H1 (cell line): ENCODE measurements around the gene DYRK1A. TPM values are rescaled to one million over a fixed set of nuclear protein-coding genes. Genes with fewer than 3 reads are reported as not detected.

Experiments
- CTCF ChIA-PET: fragments of 300-600 bp; sonication (Branson Sonifier 250); formaldehyde crosslinking; loops from one replicate; lab custom pipeline; 2021; ENCODE audit not compliant: partially characterized antibody; lab: Charles Lee
- POLR2A ChIA-PET: fragments of 300-600 bp; sonication (Branson Sonifier 250); formaldehyde crosslinking; loops from one replicate; lab custom pipeline; 2021; ENCODE audit warnings: inconsistent platforms; ENCODE audit not compliant: partially characterized antibody; lab: Charles Lee
- DNase-seq, 2 experiments: peaks; one replicate each; pipeline versions ENCODE4 v3.0.0 to v3.0.0-alpha.2; 2010 to 2022; ENCODE audit warnings: low spot score in 2 of 2, low read depth in 1 of 2, mixed read lengths in 1 of 2
- FAIRE-seq: peaks from 2 replicates; lab custom pipeline; 2011; peaks lifted over from hg19 to GRCh38; lab: Jason Lieb, UNC
- H2AFZ ChIP-seq: 2 replicates; pipeline ENCODE4 v1.8.1; 2012; ENCODE audit warnings: low read length, inconsistent platforms
- H2AK5ac ChIP-seq: 2 replicates; pipeline ENCODE4 v1.6.1; 2013; ENCODE audit warnings: low read depth, low read length
- H2BK120ac ChIP-seq: replicated peaks from 2 replicates; pipeline ENCODE3; 2013; ENCODE audit warnings: low read depth, low read length, inconsistent platforms
- H2BK12ac ChIP-seq: 2 replicates; pipeline ENCODE4 v1.6.1; 2013; ENCODE audit warnings: low read depth, low read length
- H2BK15ac ChIP-seq: 2 replicates; pipeline ENCODE4 v1.6.1; 2013; ENCODE audit warnings: low read length
- H2BK20ac ChIP-seq: 2 replicates; pipeline ENCODE4 v1.6.1; 2013; ENCODE audit warnings: low read length
- H2BK5ac ChIP-seq: 2 replicates; pipeline ENCODE4 v1.6.1; 2013; ENCODE audit warnings: low read depth, low read length
- H3K14ac ChIP-seq: 2 replicates; pipeline ENCODE4 v1.6.1; 2013; ENCODE audit warnings: inconsistent platforms; ENCODE audit not compliant: insufficient read length
- H3K18ac ChIP-seq: 2 replicates; pipeline ENCODE4 v1.6.1; 2013; ENCODE audit warnings: low read length; ENCODE audit errors: extremely low read depth
- H3K23ac ChIP-seq: 2 replicates; pipeline ENCODE4 v1.6.1; 2013; ENCODE audit warnings: inconsistent platforms; ENCODE audit not compliant: insufficient read length
- H3K23me2 ChIP-seq: 2 replicates; pipeline ENCODE4 v1.6.1; 2013; ENCODE audit warnings: low read depth, low read length
- H3K27ac ChIP-seq: 2 replicates; pipeline ENCODE4 v1.6.1; 2011; ENCODE audit warnings: low read depth, low read length, inconsistent platforms
- H3K27me3 ChIP-seq, 4 experiments: replicated peaks in 1 of 4; 1 replicate in 1 of 4; 2 replicates in 3 of 4; pipeline versions ENCODE4 v1.6.1 to v1.8.1; 2011 to 2013; ENCODE audit warnings: low read length in 3 of 4, mild to moderate bottlenecking in 3 of 4, inconsistent platforms in 2 of 4, mixed read lengths in 2 of 4, moderate library complexity in 1 of 4; ENCODE audit not compliant: control insufficient read depth in 3 of 4, insufficient read depth in 3 of 4; ENCODE audit errors: extremely low read depth in 1 of 4
- H3K36me3 ChIP-seq, 4 experiments: 2 replicates each; pipeline versions ENCODE4 v1.6.1 to v1.8.1; 2011 to 2013; ENCODE audit warnings: mild to moderate bottlenecking in 4 of 4, low read length in 3 of 4, moderate library complexity in 2 of 4, control low read depth in 1 of 4, inconsistent platforms in 1 of 4; ENCODE audit not compliant: insufficient read depth in 4 of 4, control insufficient read depth in 2 of 4
- H3K4ac ChIP-seq: replicated peaks from 2 replicates; pipeline ENCODE3; 2013; ENCODE audit warnings: low read length, low read depth, mixed read lengths, inconsistent platforms; ENCODE audit not compliant: insufficient read length
- H3K4me1 ChIP-seq, 4 experiments: replicated peaks in 1 of 4; 1 replicate in 1 of 4; 2 replicates in 3 of 4; pipeline versions ENCODE4 v1.6.1 to v1.8.1; 2011 to 2013; ENCODE audit warnings: low read length in 3 of 4, inconsistent platforms in 2 of 4, mixed read lengths in 1 of 4; ENCODE audit not compliant: insufficient read depth in 4 of 4, control insufficient read depth in 3 of 4
- H3K4me2 ChIP-seq, 2 experiments: 2 replicates each; pipeline versions ENCODE4 v1.6.1 to v1.8.1; 2011 to 2013; ENCODE audit warnings: low read depth in 2 of 2, low read length in 2 of 2, control low read depth in 1 of 2, inconsistent platforms in 1 of 2, mild to moderate bottlenecking in 1 of 2; ENCODE audit not compliant: insufficient read depth in 1 of 2
- H3K4me3 ChIP-seq, 4 experiments: fragments of 200-600, 300-600 bp in 1 of 4; sonication (generic), shearing (Covaris generic), sonication (Bioruptor Twin) in 1 of 4; 2 replicates each; pipeline versions ENCODE4 v1.5.1 to v1.8.1; 2011 to 2016; ENCODE audit warnings: low read length in 4 of 4, low read depth in 3 of 4, control low read depth in 2 of 4, inconsistent platforms in 2 of 4, mild to moderate bottlenecking in 2 of 4, mixed read lengths in 1 of 4, moderate library complexity in 1 of 4; ENCODE audit not compliant: insufficient read depth in 2 of 4; ENCODE audit errors: extremely low read depth in 1 of 4
- H3K56ac ChIP-seq: replicated peaks from 2 replicates; pipeline ENCODE3; 2013; ENCODE audit warnings: low read depth, mild to moderate bottlenecking, mixed read lengths, low read length, inconsistent platforms; ENCODE audit not compliant: insufficient read length
- H3K79me1 ChIP-seq: 2 replicates; pipeline ENCODE4 v1.6.1; 2013; ENCODE audit warnings: low read depth, low read length, control low read depth
- H3K79me2 ChIP-seq, 2 experiments: 2 replicates each; pipeline versions ENCODE4 v1.6.1 to v1.8.1; 2012 to 2013; ENCODE audit warnings: low read length in 2 of 2, mild to moderate bottlenecking in 2 of 2, inconsistent platforms in 1 of 2; ENCODE audit not compliant: insufficient read depth in 2 of 2, control insufficient read depth in 1 of 2
- H3K9ac ChIP-seq, 4 experiments: replicated peaks in 1 of 4; 1 replicate in 1 of 4; 2 replicates in 3 of 4; pipeline versions ENCODE4 v1.6.1 to v1.8.1; 2011 to 2013; ENCODE audit warnings: low read depth in 3 of 4, low read length in 3 of 4, control low read depth in 2 of 4, mild to moderate bottlenecking in 2 of 4, moderate library complexity in 2 of 4, inconsistent platforms in 1 of 4; ENCODE audit errors: extremely low read depth in 1 of 4
- H3K9me3 ChIP-seq, 2 experiments: 2 replicates each; pipeline versions ENCODE4 v1.6.1 to v1.8.1; 2012 to 2013; ENCODE audit warnings: mild to moderate bottlenecking in 2 of 2, moderate library complexity in 2 of 2, control low read depth in 1 of 2, inconsistent platforms in 1 of 2, low read depth in 1 of 2, low read length in 1 of 2, mixed read lengths in 1 of 2; ENCODE audit not compliant: insufficient read depth in 2 of 2
- H4K20me1 ChIP-seq, 2 experiments: replicated peaks in 1 of 2; 2 replicates each; pipeline versions ENCODE3 to v1.8.1; 2011 to 2013; ENCODE audit warnings: inconsistent platforms in 2 of 2, low read length in 2 of 2, mild to moderate bottlenecking in 1 of 2; ENCODE audit not compliant: insufficient read depth in 2 of 2, control insufficient read depth in 1 of 2
- H4K5ac ChIP-seq: 2 replicates; pipeline ENCODE4 v1.6.1; 2013; ENCODE audit warnings: low read length, low read depth, mixed read lengths, inconsistent platforms; ENCODE audit not compliant: insufficient read length
- H4K8ac ChIP-seq: 2 replicates; pipeline ENCODE4 v1.8.0; 2013; ENCODE audit warnings: mild to moderate bottlenecking, moderate library complexity, low read length, inconsistent platforms; ENCODE audit not compliant: insufficient read depth; ENCODE audit errors: extremely low read depth
- H4K91ac ChIP-seq: replicated peaks from 2 replicates; pipeline ENCODE3; 2013; ENCODE audit warnings: low read length, mixed read lengths, inconsistent platforms; ENCODE audit not compliant: insufficient read length
- ASH2L ChIP-seq: fragments of 200-600, 300-600 bp; sonication (generic); IDR thresholded peaks from one replicate; pipeline ENCODE4 v1.7.1; 2017; ENCODE audit warnings: low read length
- CHD2 ChIP-seq: IDR thresholded peaks from 2 replicates; pipeline ENCODE4 v1.6.1; 2012; ENCODE audit warnings: low read length, improper control_type of control experiment
- HDAC2 ChIP-seq, 2 experiments: fragments of 300-600 bp in 1 of 2; sonication (generic) in 1 of 2; IDR thresholded peaks; 2 replicates each; pipeline ENCODE4 v1.6.1; 2011 to 2012; ENCODE audit warnings: low read depth in 2 of 2, low read length in 2 of 2, mild to moderate bottlenecking in 2 of 2, moderate library complexity in 2 of 2, borderline replicate concordance in 1 of 2, inconsistent platforms in 1 of 2
- MAFK ChIP-seq: IDR thresholded peaks from 2 replicates; pipeline ENCODE4 v1.6.1; 2012; ENCODE audit warnings: low read depth, mild to moderate bottlenecking, improper control_type of control experiment, low read length
- SIRT6 ChIP-seq: IDR thresholded peaks from one replicate; pipeline ENCODE4 v1.7.1; 2012; ENCODE audit warnings: low read length, inconsistent platforms
- ZNF274 ChIP-seq: IDR thresholded peaks from 2 replicates; pipeline ENCODE4 v1.7.0; 2012; ENCODE audit warnings: low read length, borderline replicate concordance; ENCODE audit errors: extremely low read depth
- WGBS, 2 experiments: shearing (Covaris generic) in 1 of 2; methylation state at CpG; one replicate each; pipeline versions ENCODE4 v1.1.6 to v1.1.7; 2013 to 2015; ENCODE audit warnings: low lambda C conversion rate in 2 of 2, mixed read lengths in 2 of 2, inconsistent platforms in 1 of 2, low coverage in 1 of 2, missing lambda C conversion rate in 1 of 2; ENCODE audit not compliant: insufficient replicate concordance in 2 of 2, insufficient coverage in 1 of 2, insufficient read length in 1 of 2; ENCODE audit errors: extremely low coverage in 1 of 2, missing lambda C conversion rate in 1 of 2; 5-methylcytosine and 5-hydroxymethylcytosine counted together
- polyA plus RNA-seq, 7 experiments: library from polyadenylated mRNA; depleted of rRNA in 3 of 7; stranded (reverse) in 5 of 7; unstranded in 2 of 7; fragments of >200 nt in 5 of 7; fragments of 200-250 nt in 2 of 7; gene quantifications; 1 replicate in 5 of 7; 2 replicates in 1 of 7; 4 replicates in 1 of 7; pipeline versions ENCODE4 v1.2.1 to v1.2.3, GENCODE V29; 2011 to 2013; ENCODE audit warnings: missing spikeins in 2 of 7, mixed read lengths in 2 of 7
- total RNA-seq: library from RNA; stranded (reverse); fragmentation: NEBNext Ultra II Directional; extraction: Animal tissue kit (Norgen Biotek cat#: 25700); gene quantifications from 2 replicates; pipeline ENCODE4 v1.2.1, GENCODE V29; 2021

Gene DYRK1A
- total and polyA plus RNA-seq, 2 of the 8 experiments (the other 6 are each of a cell fraction or from before 2014, with no cell fraction given): 61.1 to 62.2 TPM

DNA sequence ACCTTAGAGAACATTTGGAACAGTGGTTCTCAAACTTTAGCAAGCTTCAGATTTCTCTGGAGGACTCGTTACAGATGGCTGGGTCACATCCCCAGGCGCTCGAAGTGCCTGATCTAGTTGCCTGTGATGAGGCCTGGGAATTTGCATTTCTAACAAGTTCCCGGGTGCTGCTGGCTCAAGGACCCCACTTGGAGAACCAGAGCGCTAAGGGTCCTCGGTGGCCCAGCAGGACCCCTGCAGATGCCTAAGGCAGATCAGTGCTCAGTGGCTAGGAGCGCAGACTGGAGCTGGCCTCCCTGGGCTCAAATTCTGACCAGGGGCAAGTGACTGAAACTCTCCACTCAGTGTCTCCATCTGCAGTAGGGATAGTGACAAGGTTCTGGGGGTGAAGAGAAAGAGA lies 208.2 kb downstream of the DYRK1A start:
- H3K4me2 ChIP-seq: no peak overlapping the region
- WGBS, 2 experiments: 96% methylated on average over 7 of the region's 7 CpGs; no CpG with 5 or more reads in 1 of the 2 experiments
- H3K27ac ChIP-seq: no peak overlapping the region
- no peaks in the 10 kb centered on the region for H3K79me1 ChIP-seq
- peaks cover 6 to 15% of the 10 kb centered on the region in 2 experiments for H3K9me3 ChIP-seq
- H3K14ac ChIP-seq: no peak overlapping the region
- no peak overlapping the region; the same call in 1 of the 2 replicates for H4K8ac ChIP-seq
- FAIRE-seq: no peak
- no peak overlapping the region for H2AFZ ChIP-seq
- no peak overlapping the region for H3K23ac ChIP-seq
- H2BK5ac ChIP-seq: 0 out of 2 replicates have a peak overlapping the region, but pooled peaks have one; percentile 61
- no peak overlapping the region for H3K18ac ChIP-seq
- H3K23me2 ChIP-seq: no peaks in the 10 kb centered on the region
- H2BK15ac ChIP-seq: 0 out of 2 replicates have a peak overlapping the region, but pooled peaks have one; percentile 66
- H4K20me1 ChIP-seq: no peaks in the 10 kb centered on the region
- H3K4me3 ChIP-seq: no peak overlapping the region
- no peaks in the 10 kb centered on the region for H3K27me3 ChIP-seq
- H3K79me2 ChIP-seq: no peaks in the 10 kb centered on the region
- H3K4ac ChIP-seq: no peak overlapping the region
- no peak for DNase-seq
- H4K91ac ChIP-seq: no peak overlapping the region
- no peak overlapping the region for H2BK20ac ChIP-seq
- no peak overlapping the region for H4K5ac ChIP-seq
- no peaks in the 10 kb centered on the region; a peak in 2 of 8 replicates for H3K36me3 ChIP-seq
- H2AK5ac ChIP-seq: no peak overlapping the region
- no peaks in the 10 kb centered on the region for H3K4me1 ChIP-seq
- CTCF ChIA-PET: interaction anchor here (1.0 kb wide), 1 partner anchor 201 kb away, joined by 3 read pairs; no protein-coding TSS in a partner anchor
- no peak overlapping the region for H3K9ac ChIP-seq
- no peak overlapping the region for H2BK120ac ChIP-seq
- POLR2A ChIA-PET: interaction anchor here (0.9 to 6.1 kb wide), 4 partner anchors 9 to 13 kb away, joined by 3 to 22 read pairs (median 3); no protein-coding TSS in a partner anchor
- 0 out of 2 replicates have a peak overlapping the region, but pooled peaks have one; percentile 80 for H2BK12ac ChIP-seq
- no peak overlapping the region for H3K56ac ChIP-seq
- TF ChIP-seq ASH2L (no peak), SIRT6 (no peak), MAFK (no peak), ZNF274 (no peak), HDAC2 (IDR thresholded peaks at IDR 0.05; ENCODE audit: borderline replicate concordance in 1 of 2, low read depth in 2 of 2, low read length in 2 of 2) (no peak), CHD2 (no peak)
